GM19468 (cell line): ENCODE data around the gene CALR3.
A peak's percentile ranks its signal among the peaks of the same experiment; 100 is the strongest.
"Not testable (repeated sequence)": the region's sequence is repeated elsewhere in the genome, so short reads cannot be mapped to it uniquely, and the experiment has no call there.

Source experiments
- ATAC-seq: cut with Tn5 transposase; IDR thresholded peaks from one replicate; pipeline ENCODE4 v1.9.1; 2021; ENCODE audit warnings: mild to moderate bottlenecking, moderate library complexity, moderate number of reproducible peaks; ENCODE audit not compliant: unreplicated experiment; ENCODE audit errors: extremely low read depth

The CALR3 gene

GRCh38 chr19:16506161-16506560 lies 10.2 kb upstream of the CALR3 start:
- not testable (repeated sequence) for ATAC-seq

- no peak for ATAC-seq
Observed at GRCh38 chr19:16504271-16504670, 8.3 kb upstream of the CALR3 start.

GRCh38 chr19:16497837-16498236 lies 1.9 kb upstream of the CALR3 start:
- no peak for ATAC-seq

GRCh38 chr19:16497042-16497441 lies 1.1 kb upstream of the CALR3 start:
- no peak for ATAC-seq

- ATAC-seq = no peak
Observed at GRCh38 chr19:16496613-16496983, 631 bp upstream of the CALR3 start.

- ATAC-seq = not testable (repeated sequence)
Observed at GRCh38 chr19:16486476-16486875, 9.5 kb downstream of the CALR3 start.

GRCh38 chr19:16482745-16483144 lies 13.2 kb downstream of the CALR3 start:
- no peak for ATAC-seq

- ATAC-seq = no peak
Observed at GRCh38 chr19:16477311-16477710, 18.7 kb downstream of the CALR3 start.

- ATAC-seq = no peak
Observed at GRCh38 chr19:16476401-16476800, 19.6 kb downstream of the CALR3 start.

- no peak for ATAC-seq
Observed at GRCh38 chr19:16473875-16474392, 22.0 kb downstream of the CALR3 start.

- ATAC-seq = no peak
Observed at GRCh38 chr19:16472992-16473391, 23.0 kb downstream of the CALR3 start.

GRCh38 chr19:16472559-16472899 lies 23.4 kb downstream of the CALR3 start:
- ATAC-seq = not testable (repeated sequence)

- ATAC-seq = peak; percentile 9
Observed at GRCh38 chr19:16470911-16471811, 24.8 kb downstream of the CALR3 start.

GRCh38 chr19:16470541-16470910 lies 25.4 kb downstream of the CALR3 start:
- ATAC-seq = no peak

GRCh38 chr19:16467581-16467980 lies 28.4 kb downstream of the CALR3 start:
- no peak for ATAC-seq

- not testable (repeated sequence) for ATAC-seq
Observed at GRCh38 chr19:16466802-16467427, 29.1 kb downstream of the CALR3 start.

- ATAC-seq = no peak
Observed at GRCh38 chr19:16465239-16465638, 30.7 kb downstream of the CALR3 start.

GRCh38 chr19:16463991-16464575 lies 31.9 kb downstream of the CALR3 start:
- ATAC-seq = no peak

- ATAC-seq = no peak
Observed at GRCh38 chr19:16463341-16463990, 32.5 kb downstream of the CALR3 start.

- no peak for ATAC-seq
Observed at GRCh38 chr19:16462757-16463250, 33.2 kb downstream of the CALR3 start.
